Calu3 (cell line): ENCODE data around the gene SMARCA4. TPM values are rescaled to one million over a fixed set of nuclear protein-coding genes. Genes with fewer than 3 reads are reported as not detected.
A peak's percentile ranks its signal among the peaks of the same experiment; 100 is the strongest.
"Not testable (repeated sequence)": the region's sequence is repeated elsewhere in the genome, so short reads cannot be mapped to it uniquely, and the experiment has no call there.

Source experiments
- BruUV-seq: library from RNA; stranded (reverse); fragments of 400-500 nt; replicated peaks from 2 replicates; lab custom pipeline; 2021; lab: Mats Ljungman, UMichigan
- CTCF ChIA-PET: fragments of 300-600 bp; sonication (Branson Sonifier 250); formaldehyde crosslinking; loops from one replicate; lab custom pipeline; 2022; ENCODE audit warnings: antibody characterized with exemption; lab: Charles Lee
- DNase-seq: peaks from one replicate; pipeline ENCODE4 v3.0.0; 2022
- H3K27ac Mint-ChIP-seq: one replicate; pipeline ENCODE4 v1.8.0; 2022; ENCODE audit warnings: mixed read lengths; ENCODE audit not compliant: unreplicated experiment
- H3K27me3 Mint-ChIP-seq: one replicate; pipeline ENCODE4 v1.8.0; 2022; ENCODE audit warnings: mixed read lengths; ENCODE audit not compliant: unreplicated experiment
- H3K36me3 Mint-ChIP-seq: one replicate; pipeline ENCODE4 v1.8.0; 2022; ENCODE audit warnings: mild to moderate bottlenecking, moderate library complexity, mixed read lengths; ENCODE audit not compliant: insufficient read depth, unreplicated experiment
- H3K4me1 Mint-ChIP-seq: one replicate; pipeline ENCODE4 v1.8.0; 2022; ENCODE audit warnings: mild to moderate bottlenecking, low read depth, mixed read lengths; ENCODE audit not compliant: unreplicated experiment
- H3K4me3 Mint-ChIP-seq: one replicate; pipeline ENCODE4 v1.8.0; 2022; ENCODE audit warnings: mild to moderate bottlenecking, low read depth, moderate library complexity, mixed read lengths; ENCODE audit not compliant: unreplicated experiment
- H3K9me3 Mint-ChIP-seq: one replicate; pipeline ENCODE4 v1.8.0; 2022; ENCODE audit warnings: low read depth, mixed read lengths; ENCODE audit not compliant: unreplicated experiment
- intact Hi-C: fragments of 100-400 bp; cut with micrococcal nuclease; formaldehyde crosslinking; loops from one replicate; pipeline ENCODE4 v1.10.0; 2022; ENCODE audit not compliant: unreplicated experiment
- total RNA-seq: library from RNA; stranded (reverse); gene quantifications from 2 replicates; pipeline ENCODE4 v1.2.3, GENCODE V29; 2022
- TF ChIP-seq, protein P1 (sequence below): fragments of 200-600 bp; IDR thresholded peaks from one replicate; pipeline ENCODE4 v1.8.0; 2022; ENCODE audit warnings: antibody characterized with exemption; ENCODE audit not compliant: unreplicated experiment

SMARCA4 gene
- total RNA-seq, 1 experiment from 2014 or later = 116 TPM

DNA sequence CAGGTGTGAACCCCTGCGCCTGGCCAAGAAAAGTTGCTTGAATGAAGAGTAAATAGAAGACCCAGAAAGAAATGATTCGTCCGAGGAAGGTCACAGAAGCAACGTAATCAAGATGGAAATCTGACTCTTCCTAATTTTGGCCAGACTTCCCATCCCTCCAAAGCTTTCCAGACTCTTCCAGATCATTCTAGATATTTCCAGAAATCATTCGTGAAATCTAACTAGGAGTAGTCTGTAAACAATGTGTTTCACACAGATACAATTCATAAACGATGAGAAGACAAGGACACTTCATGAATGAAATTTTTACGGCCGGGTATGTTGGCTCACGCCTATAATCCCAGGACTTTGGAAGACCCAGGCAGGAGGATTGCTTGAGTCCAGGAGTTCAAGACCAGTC lies 119.2 kb downstream of the SMARCA4 start:
- BruUV-seq = no TSS peak
- TF ChIP-seq, protein P1, sequence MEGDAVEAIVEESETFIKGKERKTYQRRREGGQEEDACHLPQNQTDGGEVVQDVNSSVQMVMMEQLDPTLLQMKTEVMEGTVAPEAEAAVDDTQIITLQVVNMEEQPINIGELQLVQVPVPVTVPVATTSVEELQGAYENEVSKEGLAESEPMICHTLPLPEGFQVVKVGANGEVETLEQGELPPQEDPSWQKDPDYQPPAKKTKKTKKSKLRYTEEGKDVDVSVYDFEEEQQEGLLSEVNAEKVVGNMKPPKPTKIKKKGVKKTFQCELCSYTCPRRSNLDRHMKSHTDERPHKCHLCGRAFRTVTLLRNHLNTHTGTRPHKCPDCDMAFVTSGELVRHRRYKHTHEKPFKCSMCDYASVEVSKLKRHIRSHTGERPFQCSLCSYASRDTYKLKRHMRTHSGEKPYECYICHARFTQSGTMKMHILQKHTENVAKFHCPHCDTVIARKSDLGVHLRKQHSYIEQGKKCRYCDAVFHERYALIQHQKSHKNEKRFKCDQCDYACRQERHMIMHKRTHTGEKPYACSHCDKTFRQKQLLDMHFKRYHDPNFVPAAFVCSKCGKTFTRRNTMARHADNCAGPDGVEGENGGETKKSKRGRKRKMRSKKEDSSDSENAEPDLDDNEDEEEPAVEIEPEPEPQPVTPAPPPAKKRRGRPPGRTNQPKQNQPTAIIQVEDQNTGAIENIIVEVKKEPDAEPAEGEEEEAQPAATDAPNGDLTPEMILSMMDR = no peak
- Mint-ChIP-seq H3K9me3 (no peaks in the 10 kb centered on the region), H3K4me1 (peaks cover 7% of the 10 kb centered on the region), H3K27me3 (no peaks in the 10 kb centered on the region), H3K27ac (no peak overlapping the region), H3K36me3 (peaks cover 11% of the 10 kb centered on the region), H3K4me3 (no peak overlapping the region)
- no peak for DNase-seq
- CTCF ChIA-PET = interaction anchor here (0.6 to 1.1 kb wide), 2 partner anchors 17 to 18 kb away, joined by 3 to 5 read pairs; no protein-coding TSS in a partner anchor
- intact Hi-C loops = no loop called here

DNA sequence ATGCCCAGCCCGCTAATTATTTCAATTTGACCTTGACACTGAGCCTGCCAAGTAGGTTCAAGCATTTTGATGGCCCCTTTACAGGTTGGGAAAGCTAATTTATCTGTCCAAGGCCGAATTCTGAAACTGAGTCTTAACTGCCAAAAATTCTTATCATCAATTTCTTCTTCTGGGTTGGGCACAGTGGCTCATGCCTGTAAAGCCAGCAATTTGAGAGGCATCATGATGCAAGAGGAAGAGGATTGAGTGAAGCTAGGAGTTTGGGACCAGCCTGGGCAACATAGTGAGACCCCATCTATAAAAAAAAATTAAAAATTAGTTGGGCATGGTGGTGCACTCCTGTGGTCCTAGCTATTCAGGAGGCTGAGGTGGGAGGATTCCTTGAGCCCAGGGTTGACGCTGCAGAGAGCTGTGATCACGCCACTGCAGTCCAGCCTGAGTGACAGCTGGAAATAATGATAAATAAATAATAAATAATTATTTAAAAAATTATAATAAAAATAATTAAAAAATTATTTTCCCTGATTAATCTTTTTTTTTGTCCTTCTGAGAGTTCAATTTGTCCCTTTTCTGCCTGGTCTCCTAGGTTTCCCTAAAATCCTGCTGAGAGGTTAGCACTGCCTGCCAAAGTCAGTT lies 127.2 kb downstream of the SMARCA4 start:
- peaks cover 7% of the 10 kb centered on the region for H3K4me1 Mint-ChIP-seq
- peak overlapping the region; percentile 84 for H3K4me3 Mint-ChIP-seq
- no peaks in the 10 kb centered on the region for H3K27me3 Mint-ChIP-seq
- CTCF ChIA-PET = interaction anchor here (1.3 to 1.4 kb wide), 2 partner anchors 52 to 146 kb away, joined by 3 to 4 read pairs; no protein-coding TSS in a partner anchor
- TF ChIP-seq, protein P1 = no peak
- no TSS peak for BruUV-seq
- intact Hi-C loops = loop anchor here (2.0 kb wide), 1 partner anchor 45 kb away; no protein-coding TSS in a partner anchor
- peak overlapping the region; percentile 91 for H3K27ac Mint-ChIP-seq
- H3K36me3 Mint-ChIP-seq = peaks cover 53% of the 10 kb centered on the region
- DNase-seq = no peak
- no peaks in the 10 kb centered on the region for H3K9me3 Mint-ChIP-seq

DNA sequence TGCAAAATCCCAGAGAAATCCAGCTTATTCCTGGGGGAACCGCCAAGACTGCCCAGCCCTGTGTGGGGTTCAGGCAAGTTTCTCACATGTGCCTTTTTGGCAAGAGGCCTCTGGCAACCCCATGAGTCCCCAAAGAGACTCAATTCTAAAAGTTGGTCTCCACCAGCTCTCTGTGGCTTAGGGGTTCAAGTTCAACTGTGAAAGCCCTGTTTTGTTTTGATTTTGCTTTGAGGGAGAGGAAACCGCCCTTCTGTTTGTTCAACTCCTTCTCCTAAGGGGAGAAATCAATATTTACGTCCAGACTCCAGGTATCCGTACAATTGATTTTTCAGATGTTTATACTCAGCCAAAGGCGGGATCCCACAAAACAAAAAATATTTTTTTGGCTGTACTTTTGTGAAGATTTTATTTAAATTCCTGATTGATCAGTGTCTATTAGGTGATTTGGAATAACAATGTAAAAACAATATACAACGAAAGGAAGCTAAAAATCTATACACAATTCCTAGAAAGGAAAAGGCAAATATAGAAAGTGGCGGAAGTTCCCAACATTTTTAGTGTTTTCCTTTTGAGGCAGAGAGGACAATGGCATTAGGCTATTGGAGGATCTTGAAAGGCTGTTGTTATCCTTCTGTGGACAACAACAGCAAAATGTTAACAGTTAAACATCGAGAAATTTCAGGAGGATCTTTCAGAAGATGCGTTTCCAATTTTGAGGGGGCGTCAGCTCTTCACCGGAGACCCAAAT lies 127.8 kb downstream of the SMARCA4 start:
- DNase-seq = no peak
- peak overlapping the region; percentile 84 for H3K4me3 Mint-ChIP-seq
- BruUV-seq = no TSS peak
- H3K27me3 Mint-ChIP-seq = no peaks in the 10 kb centered on the region
- H3K9me3 Mint-ChIP-seq = no peaks in the 10 kb centered on the region
- peaks cover 5% of the 10 kb centered on the region for H3K4me1 Mint-ChIP-seq
- intact Hi-C loops = loop anchor here (2.0 kb wide), 1 partner anchor 46 kb away; no protein-coding TSS in a partner anchor
- H3K36me3 Mint-ChIP-seq = peaks cover 60% of the 10 kb centered on the region
- peak overlapping the region; percentile 91 for H3K27ac Mint-ChIP-seq
- CTCF ChIA-PET = interaction anchor here (0.6 to 1.4 kb wide), 3 partner anchors 53 to 147 kb away, joined by 3 to 4 read pairs (median 3); no protein-coding TSS in a partner anchor
- TF ChIP-seq, protein P1 = no peak

DNA sequence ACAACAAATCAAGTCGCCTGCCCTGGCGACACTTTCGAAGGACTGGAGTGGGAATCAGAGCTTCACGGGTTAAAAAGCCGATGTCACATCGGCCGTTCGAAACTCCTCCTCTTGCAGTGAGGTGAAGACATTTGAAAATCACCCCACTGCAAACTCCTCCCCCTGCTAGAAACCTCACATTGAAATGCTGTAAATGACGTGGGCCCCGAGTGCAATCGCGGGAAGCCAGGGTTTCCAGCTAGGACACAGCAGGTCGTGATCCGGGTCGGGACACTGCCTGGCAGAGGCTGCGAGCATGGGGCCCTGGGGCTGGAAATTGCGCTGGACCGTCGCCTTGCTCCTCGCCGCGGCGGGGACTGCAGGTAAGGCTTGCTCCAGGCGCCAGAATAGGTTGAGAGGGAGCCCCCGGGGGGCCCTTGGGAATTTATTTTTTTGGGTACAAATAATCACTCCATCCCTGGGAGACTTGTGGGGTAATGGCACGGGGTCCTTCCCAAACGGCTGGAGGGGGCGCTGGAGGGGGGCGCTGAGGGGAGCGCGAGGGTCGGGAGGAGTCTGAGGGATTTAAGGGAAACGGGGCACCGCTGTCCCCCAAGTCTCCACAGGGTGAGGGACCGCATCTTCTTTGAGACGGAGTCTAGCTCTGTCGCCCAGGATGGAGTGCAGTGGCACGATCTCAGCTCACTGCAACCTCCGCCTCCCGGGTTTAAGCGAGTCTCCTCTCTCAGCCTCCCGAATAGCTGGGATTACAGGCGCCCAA lies 128.6 kb downstream of the SMARCA4 start, which contains the start of gene LDLR:
TSS of gene LDLR (plus strand) at position 210 of the 760 bp plus-strand sequence. CDS start at position 296, 86 bp downstream.
- TF ChIP-seq, protein P1 = no peak
- no peaks in the 10 kb centered on the region for H3K9me3 Mint-ChIP-seq
- peaks cover 62% of the 10 kb centered on the region for H3K36me3 Mint-ChIP-seq
- DNase-seq = peak; percentile 85
- peak within 1 kb of the TSS; percentile 84 for H3K4me3 Mint-ChIP-seq
- BruUV-seq = TSS peak; percentile 22
- H3K27ac Mint-ChIP-seq = peak within 1 kb of the TSS; percentile 91
- H3K27me3 Mint-ChIP-seq = no peaks in the 10 kb centered on the region
- H3K4me1 Mint-ChIP-seq = no peaks in the 10 kb centered on the region
- intact Hi-C loops = loop anchor here (2.0 kb wide), 1 partner anchor 47 kb away; no protein-coding TSS in a partner anchor
- CTCF ChIA-PET = interaction anchor here (0.5 to 1.4 kb wide), 4 partner anchors 53 to 388 kb away, joined by 3 to 4 read pairs (median 3); no protein-coding TSS in a partner anchor

DNA sequence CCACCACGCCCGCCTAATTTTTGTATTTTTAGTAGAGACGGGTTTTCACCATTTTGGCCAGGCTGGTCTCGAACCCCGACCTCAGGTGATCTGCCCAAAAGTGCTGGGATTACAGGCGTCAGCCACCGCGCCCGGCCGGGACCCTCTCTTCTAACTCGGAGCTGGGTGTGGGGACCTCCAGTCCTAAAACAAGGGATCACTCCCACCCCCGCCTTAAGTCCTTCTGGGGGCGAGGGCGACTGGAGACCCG lies 129.1 kb downstream of the SMARCA4 start:
- peak overlapping the region; percentile 91 for H3K27ac Mint-ChIP-seq
- intact Hi-C loops, BruUV-seq, H3K27me3 Mint-ChIP-seq, CTCF ChIA-PET, H3K4me1 Mint-ChIP-seq, DNase-seq, H3K9me3 Mint-ChIP-seq: not testable (repeated sequence)
- peaks cover 67% of the 10 kb centered on the region for H3K36me3 Mint-ChIP-seq
- peak overlapping the region; percentile 84 for H3K4me3 Mint-ChIP-seq
